GM21786 (cell line): ENCODE results near the gene RHOT1.
A peak's percentile ranks its signal among the peaks of the same experiment; 100 is the strongest.
"Not testable (repeated sequence)": the region's sequence is repeated elsewhere in the genome, so short reads cannot be mapped to it uniquely, and the experiment has no call there.

Experiments
- ATAC-seq: cut with Tn5 transposase; IDR thresholded peaks from one replicate; pipeline ENCODE4 v1.9.1; 2021; ENCODE audit not compliant: unreplicated experiment

Gene RHOT1

GRCh38 chr17:32142038-32142856 is at the start of gene RHOT1:
TSS of gene RHOT1 (plus strand) at chr17:32142502. CDS start at chr17:32142693, 191 bp downstream.
- ATAC-seq: peak; percentile 66

- ATAC-seq: no peak
Observed at GRCh38 chr17:32099686-32100085, 42.6 kb upstream of the RHOT1 start.

GRCh38 chr17:32100323-32100722 is 42.0 kb upstream of the RHOT1 start:
- ATAC-seq: not testable (repeated sequence)

GRCh38 chr17:32100971-32101631 is 41.2 kb upstream of the RHOT1 start:
- no peak for ATAC-seq

GRCh38 chr17:32102172-32102571 is 40.1 kb upstream of the RHOT1 start:
- no peak for ATAC-seq

- no peak for ATAC-seq
Observed at GRCh38 chr17:32102646-32103186, 39.6 kb upstream of the RHOT1 start.

- no peak for ATAC-seq
Observed at GRCh38 chr17:32103476-32104113, 38.7 kb upstream of the RHOT1 start.

- ATAC-seq: no peak
Observed at GRCh38 chr17:32104158-32104557, 38.1 kb upstream of the RHOT1 start.

GRCh38 chr17:32106471-32106981 is 35.8 kb upstream of the RHOT1 start:
- ATAC-seq: not testable (repeated sequence)

- not testable (repeated sequence) for ATAC-seq
Observed at GRCh38 chr17:32107194-32107593, 35.1 kb upstream of the RHOT1 start.

- no peak for ATAC-seq
Observed at GRCh38 chr17:32110596-32110995, 31.7 kb upstream of the RHOT1 start.

GRCh38 chr17:32111141-32111771 is 31.0 kb upstream of the RHOT1 start:
- no peak for ATAC-seq

- no peak for ATAC-seq
Observed at GRCh38 chr17:32112416-32112815, 29.9 kb upstream of the RHOT1 start.

GRCh38 chr17:32114536-32114935 is 27.8 kb upstream of the RHOT1 start:
- no peak for ATAC-seq

GRCh38 chr17:32115546-32115945 is 26.8 kb upstream of the RHOT1 start:
- not testable (repeated sequence) for ATAC-seq

- ATAC-seq: no peak
Observed at GRCh38 chr17:32116937-32117336, 25.4 kb upstream of the RHOT1 start.

GRCh38 chr17:32117399-32117798 is 24.9 kb upstream of the RHOT1 start:
- no peak for ATAC-seq

GRCh38 chr17:32118088-32118487 is 24.2 kb upstream of the RHOT1 start:
- not testable (repeated sequence) for ATAC-seq

- no peak for ATAC-seq
Observed at GRCh38 chr17:32118835-32119234, 23.5 kb upstream of the RHOT1 start.

GRCh38 chr17:32120141-32120540 is 22.2 kb upstream of the RHOT1 start:
- ATAC-seq: no peak

- ATAC-seq: no peak
Observed at GRCh38 chr17:32120716-32121115, 21.6 kb upstream of the RHOT1 start.
